ENCODE results near the gene ZDHHC11.

DNA sequence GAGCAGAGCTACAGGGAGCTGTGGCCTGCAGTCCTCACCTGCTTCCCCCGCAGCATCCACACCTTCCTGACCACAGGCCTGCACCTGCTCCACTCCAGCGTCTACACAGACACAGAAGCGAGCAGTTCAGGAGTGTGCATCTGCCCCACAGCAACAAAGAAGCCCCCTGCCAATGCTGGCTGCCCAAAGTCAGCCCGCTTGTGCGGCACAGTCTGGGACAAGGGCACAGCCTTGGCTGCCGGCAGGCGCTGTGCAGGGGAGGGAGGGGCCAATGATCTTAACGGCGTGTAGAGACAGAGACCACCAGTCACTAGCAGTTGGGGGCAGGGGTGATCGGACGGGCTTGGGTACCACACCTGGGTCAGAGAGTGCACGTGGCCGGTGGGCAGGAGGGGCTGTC is 35.2 kb upstream of the ZDHHC11 start:
- TF ChIP-seq, protein P1, sequence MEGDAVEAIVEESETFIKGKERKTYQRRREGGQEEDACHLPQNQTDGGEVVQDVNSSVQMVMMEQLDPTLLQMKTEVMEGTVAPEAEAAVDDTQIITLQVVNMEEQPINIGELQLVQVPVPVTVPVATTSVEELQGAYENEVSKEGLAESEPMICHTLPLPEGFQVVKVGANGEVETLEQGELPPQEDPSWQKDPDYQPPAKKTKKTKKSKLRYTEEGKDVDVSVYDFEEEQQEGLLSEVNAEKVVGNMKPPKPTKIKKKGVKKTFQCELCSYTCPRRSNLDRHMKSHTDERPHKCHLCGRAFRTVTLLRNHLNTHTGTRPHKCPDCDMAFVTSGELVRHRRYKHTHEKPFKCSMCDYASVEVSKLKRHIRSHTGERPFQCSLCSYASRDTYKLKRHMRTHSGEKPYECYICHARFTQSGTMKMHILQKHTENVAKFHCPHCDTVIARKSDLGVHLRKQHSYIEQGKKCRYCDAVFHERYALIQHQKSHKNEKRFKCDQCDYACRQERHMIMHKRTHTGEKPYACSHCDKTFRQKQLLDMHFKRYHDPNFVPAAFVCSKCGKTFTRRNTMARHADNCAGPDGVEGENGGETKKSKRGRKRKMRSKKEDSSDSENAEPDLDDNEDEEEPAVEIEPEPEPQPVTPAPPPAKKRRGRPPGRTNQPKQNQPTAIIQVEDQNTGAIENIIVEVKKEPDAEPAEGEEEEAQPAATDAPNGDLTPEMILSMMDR (optimal IDR thresholded peaks at IDR 0.05 in 1 of 3, IDR thresholded peaks at IDR 0.05 in 1 of 3, conservative IDR thresholded peaks at IDR 0.05 in 1 of 3; ENCODE audit: extremely low read depth in 1 of 3, insufficient read depth in 2 of 3, low read length in 3 of 3): no peak
- no peak for TF ChIP-seq EZH2 (IDR thresholded peaks at IDR 0.05; ENCODE audit: low read length)

Data from keratinocyte (primary cell).